GM21786 (cell line): ENCODE results near the gene CEMP1.

Experiments
- ATAC-seq: cut with Tn5 transposase; IDR thresholded peaks from one replicate; pipeline ENCODE4 v1.9.1; 2021; ENCODE audit not compliant: unreplicated experiment

The CEMP1 gene

DNA sequence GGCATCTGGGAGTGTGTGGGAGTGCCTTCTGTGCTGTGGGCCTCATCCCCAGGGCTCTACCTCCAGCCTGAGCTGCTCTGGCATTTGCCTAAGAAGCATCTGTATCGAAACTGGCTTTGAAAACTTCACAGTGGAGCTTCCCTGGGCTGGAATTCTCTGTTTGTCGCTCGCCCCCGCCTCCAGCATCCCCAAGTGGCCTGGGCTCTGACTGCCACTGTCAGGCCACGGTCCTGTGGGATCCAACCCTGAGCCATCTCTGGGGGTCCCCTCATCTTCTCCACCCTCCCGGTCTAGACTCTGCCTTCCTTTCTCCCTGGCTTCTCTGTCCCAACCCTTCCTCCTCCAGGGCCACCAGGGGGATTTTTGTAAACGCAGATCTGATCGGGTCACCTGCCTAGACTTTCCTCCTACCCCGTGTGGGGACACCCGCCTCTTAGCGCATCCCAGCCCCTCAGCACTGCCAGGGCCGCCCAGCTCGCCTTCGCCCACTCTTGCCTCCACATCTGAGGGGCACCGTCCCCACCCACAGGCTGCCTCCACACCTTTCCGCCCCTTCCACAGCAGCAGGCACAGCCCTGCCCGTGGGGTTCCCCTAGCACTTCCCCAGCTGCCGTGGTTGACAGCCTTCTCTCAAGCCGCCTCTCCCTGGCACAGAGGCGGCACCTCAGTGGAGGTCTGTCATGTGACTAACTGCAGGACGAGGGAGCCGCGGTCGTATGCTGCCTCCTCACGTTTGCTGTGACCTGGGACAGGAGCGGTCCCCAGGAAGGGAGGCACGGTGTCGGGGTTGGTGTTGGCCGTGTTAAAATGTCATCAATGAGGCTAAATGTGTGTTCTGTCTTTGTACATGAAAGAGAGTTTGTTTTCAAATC, 44.3 kb downstream of the CEMP1 start:
- peak; percentile 81 for ATAC-seq

DNA sequence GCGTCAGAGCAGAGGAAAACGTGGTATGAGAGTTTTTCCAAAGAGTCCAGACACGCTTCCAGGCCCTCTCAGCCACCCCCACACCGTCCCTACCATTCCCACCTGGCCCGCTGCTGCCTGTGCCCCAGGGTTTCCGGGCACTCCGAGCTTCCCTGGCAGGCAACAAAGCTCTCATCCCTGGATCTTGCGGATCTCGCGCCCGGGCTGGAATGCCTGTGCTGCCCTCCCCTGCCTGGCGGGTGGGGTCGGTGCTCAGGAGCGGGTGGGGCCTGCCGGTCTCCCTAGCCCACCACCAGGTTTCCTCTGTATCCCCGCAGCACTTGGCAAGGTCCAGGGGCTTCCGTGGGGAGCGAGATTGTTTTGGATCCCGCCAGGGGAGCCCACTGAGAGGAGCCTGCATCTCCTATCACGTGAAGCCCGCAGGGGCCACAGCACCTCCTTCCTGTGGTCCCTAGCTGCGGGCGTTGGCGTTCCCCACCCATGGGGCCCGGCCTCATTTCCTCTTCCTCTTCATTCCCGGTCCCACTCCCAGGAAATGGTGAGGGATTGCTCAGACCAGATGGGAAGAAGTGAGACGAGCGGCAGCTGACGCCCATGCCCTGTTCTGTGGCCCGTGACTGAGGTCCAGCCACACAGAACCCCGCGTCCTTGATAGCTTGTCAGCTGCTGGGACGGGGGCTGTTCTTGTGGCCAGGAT, 45.2 kb downstream of the CEMP1 start:
- no peak for ATAC-seq

DNA sequence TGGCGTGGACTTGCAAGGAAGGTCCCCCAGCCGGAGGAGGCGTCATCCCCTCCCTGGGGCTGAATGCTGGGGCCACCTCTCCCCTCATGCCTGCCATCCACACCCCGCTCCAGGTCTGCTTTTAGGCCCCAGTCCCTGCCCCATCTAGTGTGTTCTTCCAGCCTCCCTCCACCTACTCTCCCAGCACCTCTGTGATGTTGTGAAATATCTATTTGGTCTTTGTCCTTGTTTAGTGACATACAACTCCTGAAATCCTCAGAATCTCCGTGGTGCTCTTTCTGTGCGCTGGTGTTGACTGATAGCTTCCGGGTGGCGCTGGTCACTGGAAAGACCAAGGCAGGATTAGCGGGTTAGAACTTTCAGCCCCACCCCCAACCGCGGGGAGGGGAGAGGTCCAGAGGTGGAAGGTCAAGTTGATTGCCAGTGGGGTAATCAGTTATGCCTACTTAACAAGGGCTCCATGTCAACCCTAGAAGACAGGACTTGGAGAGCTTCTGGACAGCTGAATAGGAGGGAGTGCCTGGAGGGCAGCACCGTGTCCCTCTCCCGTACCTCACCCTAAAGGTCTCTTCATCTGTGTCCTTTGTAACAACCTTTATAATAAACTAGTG, 46.2 kb downstream of the CEMP1 start:
- no peak for ATAC-seq

DNA sequence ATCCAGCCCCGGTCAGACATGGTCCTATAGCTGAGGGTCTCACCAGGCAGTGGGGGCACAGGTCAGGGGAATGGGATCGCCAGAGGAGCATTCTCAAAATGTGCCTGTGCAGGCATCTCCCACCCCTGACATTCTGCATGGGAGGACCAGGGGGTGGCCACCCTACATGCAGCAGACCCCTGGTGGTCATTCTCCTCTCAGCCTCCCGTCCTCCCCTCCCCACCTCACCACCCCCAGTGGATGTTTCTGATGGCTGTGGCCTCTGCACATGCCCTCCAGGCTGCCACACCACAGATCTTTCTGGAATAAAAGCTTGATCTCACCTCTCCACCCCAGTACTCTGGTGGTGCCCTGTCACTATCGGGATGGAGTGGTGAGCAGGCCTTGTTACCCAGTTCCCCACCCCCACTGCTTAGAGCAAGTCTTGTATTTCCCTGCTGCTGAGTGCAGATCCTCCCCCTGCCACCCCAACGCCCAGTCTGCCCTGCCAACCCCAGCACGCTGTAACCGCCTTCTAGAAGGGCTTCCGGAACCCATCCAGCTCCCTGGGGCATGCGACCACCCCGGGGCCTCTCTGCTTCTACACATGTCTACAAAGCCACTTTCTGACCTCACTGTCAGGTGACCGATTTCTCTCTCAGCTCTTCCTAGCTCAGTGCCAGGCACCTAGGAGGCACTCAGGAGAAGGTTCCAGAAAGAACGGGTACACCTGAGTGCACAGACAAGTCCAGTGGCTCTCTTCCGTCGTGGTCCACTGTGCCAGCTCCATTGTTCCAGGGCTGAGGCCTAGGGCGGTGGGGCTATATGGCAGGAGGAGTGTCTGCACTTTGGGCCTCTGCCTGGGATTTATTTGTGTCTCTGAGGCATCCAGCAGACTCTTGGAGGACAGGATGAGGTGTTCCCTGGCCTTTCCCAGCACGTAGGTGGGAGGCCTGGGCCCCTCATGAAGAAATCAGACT, 47.0 kb downstream of the CEMP1 start:
- ATAC-seq = no peak

DNA sequence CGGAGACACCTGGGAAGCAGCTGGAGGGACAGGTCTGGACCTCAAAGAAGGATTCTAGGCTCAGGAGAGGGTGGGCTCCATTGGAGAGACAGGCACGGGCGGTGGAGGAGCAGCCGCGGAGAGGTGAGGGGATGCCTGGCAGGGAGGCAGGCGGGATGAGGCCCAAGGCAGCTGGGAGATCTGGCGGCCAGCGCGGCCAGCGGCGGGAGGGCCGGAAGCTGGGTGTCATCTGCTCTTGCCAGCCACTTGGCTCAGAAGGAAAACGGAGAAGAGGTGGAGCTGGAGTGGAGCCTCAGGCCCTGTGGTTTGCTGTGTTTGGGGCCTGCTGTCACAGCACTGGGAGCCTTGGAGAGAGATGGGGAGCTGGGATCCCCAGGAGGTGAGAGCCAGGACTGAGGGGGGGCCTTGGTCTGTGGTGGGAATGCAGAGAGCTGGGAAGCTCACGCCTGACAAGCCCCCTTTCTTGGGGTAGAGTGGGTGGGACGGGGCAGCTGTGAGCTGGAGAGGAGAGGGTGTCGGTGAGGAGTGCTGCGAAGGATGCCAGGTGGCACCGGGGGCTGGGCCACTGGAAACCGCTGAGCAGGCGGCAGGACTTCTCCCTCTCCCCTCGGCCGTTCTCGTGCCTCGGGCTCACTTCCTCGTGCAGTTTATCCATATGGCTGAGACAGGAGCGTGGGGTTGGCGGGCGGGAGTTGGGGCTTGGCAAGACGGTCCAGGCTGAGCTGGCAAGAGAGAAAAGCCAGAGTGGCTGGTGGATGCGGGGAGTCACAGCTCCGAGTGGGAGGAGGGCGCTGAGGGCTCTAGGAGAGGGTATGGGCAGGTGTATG, 48.3 kb downstream of the CEMP1 start:
- no peak for ATAC-seq

DNA sequence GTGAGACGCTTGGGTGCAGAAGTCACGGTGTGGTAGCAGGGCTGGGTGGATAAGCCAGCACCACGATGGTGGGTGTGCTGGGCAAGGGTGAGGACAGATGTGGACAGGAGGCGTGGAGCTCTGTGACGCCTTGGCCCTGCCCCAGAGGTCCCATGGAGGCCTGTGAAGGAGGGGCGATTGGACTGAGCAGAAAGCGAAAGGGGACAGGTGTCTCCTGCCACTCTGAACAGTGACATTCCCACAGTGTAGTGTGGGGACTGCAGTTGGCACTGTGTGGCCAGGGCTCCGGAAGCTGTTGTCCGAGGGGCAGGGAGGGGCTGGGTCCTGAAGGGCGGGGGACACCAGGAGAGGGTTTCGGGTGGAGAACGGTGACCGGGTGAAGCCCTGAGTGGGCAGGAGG, 49.0 kb downstream of the CEMP1 start:
- no peak for ATAC-seq

DNA sequence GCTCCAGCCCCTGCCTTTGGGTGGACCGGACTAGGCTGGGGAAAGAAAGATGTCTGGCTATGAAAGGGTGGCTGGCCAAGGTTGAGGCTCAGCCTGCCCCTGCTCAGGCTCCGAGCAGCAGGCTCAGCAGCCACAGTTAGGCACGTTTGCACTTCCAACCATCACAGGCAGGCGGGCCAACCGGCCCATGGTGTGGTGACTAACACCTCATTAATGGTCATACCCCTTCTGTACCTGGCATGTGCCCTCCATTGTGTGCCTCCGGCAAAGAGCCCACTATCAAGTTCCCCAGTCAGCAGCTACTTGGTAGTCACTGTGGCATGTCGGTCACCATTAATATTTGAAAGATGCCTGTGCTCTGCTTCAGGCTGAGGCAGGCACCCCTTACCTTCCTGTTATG, 49.5 kb downstream of the CEMP1 start:
- ATAC-seq = no peak

DNA sequence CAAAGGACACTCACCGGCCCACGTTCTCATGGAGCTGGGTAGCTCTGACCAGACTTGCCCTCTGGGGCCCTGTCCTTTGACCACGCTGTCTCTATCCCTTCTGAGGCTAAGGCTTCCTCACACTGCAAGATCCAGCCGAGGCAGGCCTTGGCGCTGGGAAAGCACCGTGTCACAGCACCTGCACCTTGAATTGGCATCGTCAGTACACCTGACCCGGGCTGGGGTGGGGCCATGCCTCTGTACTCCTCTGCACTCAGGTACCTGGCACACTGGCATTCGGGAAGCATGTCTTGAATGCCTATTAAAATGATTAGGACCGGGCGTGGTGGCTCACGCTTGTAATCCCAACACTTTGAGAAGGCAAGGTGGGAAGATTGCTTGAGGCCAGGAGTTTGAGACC, 50.3 kb downstream of the CEMP1 start:
- ATAC-seq = no peak
